AG10803 (cell line): Measurements from ENCODE around the gene ADRA2C.

ENCODE experiments used
- DNase-seq: peaks from one replicate; pipeline ENCODE4 v3.0.0; 2010; ENCODE audit warnings: low read depth
- H3K4me3 ChIP-seq: 2 replicates; pipeline ENCODE4 v1.5.1; 2011; ENCODE audit warnings: mild to moderate bottlenecking, low read length, control low read depth
- CTCF ChIP-seq: conservative IDR thresholded peaks from 2 replicates; pipeline ENCODE4 v1.5.1; 2011; ENCODE audit warnings: mild to moderate bottlenecking, low read length, control low read depth, inconsistent platforms

ADRA2C gene

GRCh38 chr4:3760841-3761240, 5.3 kb upstream of the ADRA2C start:
- peak; percentile 5 for DNase-seq
- no peak overlapping the region for H3K4me3 ChIP-seq
- no peak for TF ChIP-seq CTCF

- H3K4me3 ChIP-seq: no peak overlapping the region
Measured at GRCh38 chr4:3762264-3762663, 3.9 kb upstream of the ADRA2C start.

GRCh38 chr4:3762753-3763549, 3.2 kb upstream of the ADRA2C start:
- no peak for TF ChIP-seq CTCF
- H3K4me3 ChIP-seq: no peak overlapping the region
- DNase-seq: no peak

More at GRCh38 chr4:3762264-3762663, 3.9 kb upstream of the ADRA2C start:
- no peak for DNase-seq
- TF ChIP-seq CTCF: no peak

GRCh38 chr4:3765271-3766035, 732 bp upstream of the ADRA2C start:
- H3K4me3 ChIP-seq: peak overlapping the region; percentile 36
- TF ChIP-seq CTCF: no peak
- DNase-seq: peak; percentile 50

GRCh38 chr4:3766785-3767569, 792 bp downstream of the ADRA2C start:
- DNase-seq: no peak
- TF ChIP-seq CTCF: no peak
- peak overlapping the region; percentile 7 for H3K4me3 ChIP-seq

- TF ChIP-seq CTCF: no peak
- no peak for DNase-seq
- H3K4me3 ChIP-seq: no peak overlapping the region
Measured at GRCh38 chr4:3767570-3768288, 1.5 kb downstream of the ADRA2C start.
